ENCODE data around the gene PPHLN1.

DNA sequence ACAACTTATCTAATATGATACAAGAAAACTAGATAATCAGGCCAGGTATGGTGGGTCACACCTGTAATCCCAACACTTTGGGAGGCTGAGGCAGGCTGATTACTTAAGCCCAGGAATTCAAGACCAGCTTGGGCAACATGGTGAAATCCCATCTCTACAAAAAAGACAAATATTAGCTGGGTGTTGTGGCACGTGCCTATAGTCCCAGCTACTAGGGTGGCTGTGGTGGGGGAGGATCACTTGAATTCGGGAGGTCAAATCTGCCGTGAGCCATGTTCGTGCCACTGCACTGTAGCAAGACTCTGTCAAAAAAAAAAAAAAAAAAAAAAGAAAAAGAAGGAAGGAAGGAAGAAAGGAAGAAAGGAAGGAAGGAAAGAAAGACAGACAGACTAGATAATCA, 27.1 kb upstream of the PPHLN1 start:
- TF ChIP-seq, protein P1, sequence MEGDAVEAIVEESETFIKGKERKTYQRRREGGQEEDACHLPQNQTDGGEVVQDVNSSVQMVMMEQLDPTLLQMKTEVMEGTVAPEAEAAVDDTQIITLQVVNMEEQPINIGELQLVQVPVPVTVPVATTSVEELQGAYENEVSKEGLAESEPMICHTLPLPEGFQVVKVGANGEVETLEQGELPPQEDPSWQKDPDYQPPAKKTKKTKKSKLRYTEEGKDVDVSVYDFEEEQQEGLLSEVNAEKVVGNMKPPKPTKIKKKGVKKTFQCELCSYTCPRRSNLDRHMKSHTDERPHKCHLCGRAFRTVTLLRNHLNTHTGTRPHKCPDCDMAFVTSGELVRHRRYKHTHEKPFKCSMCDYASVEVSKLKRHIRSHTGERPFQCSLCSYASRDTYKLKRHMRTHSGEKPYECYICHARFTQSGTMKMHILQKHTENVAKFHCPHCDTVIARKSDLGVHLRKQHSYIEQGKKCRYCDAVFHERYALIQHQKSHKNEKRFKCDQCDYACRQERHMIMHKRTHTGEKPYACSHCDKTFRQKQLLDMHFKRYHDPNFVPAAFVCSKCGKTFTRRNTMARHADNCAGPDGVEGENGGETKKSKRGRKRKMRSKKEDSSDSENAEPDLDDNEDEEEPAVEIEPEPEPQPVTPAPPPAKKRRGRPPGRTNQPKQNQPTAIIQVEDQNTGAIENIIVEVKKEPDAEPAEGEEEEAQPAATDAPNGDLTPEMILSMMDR (IDR thresholded peaks at IDR 0.05), result no peak
- TF ChIP-seq POLR2A (IDR thresholded peaks at IDR 0.05), result no peak
